LNCAP (cell line): ENCODE measurements around the gene OMA1.

Source experiments
- TF ChIP-seq, protein P1 (sequence below): fragments of 450-650 bp; IDR thresholded peaks from 2 replicates; pipeline ENCODE4 v1.5.1; 2017; ENCODE audit warnings: mild to moderate bottlenecking

OMA1 gene

DNA sequence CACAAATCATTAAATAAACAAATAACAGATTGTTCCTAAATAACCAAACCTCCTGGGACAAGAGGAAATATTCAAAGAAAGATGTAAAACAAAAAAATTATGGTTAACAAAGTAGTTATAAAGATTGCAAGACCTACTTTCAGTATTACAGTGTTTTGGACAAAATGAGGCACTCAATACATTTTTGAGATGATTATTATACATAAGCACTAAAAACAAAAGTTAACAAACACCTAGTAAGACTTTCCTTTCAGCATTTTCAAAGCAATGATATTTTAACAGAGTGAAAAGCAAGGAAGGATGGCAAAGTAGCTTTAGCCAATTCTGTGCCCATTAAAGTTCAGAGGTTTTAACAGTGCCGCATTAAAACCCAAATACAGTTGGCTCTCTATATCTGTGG, 17.2 kb downstream of the OMA1 start:
- TF ChIP-seq, protein P1, sequence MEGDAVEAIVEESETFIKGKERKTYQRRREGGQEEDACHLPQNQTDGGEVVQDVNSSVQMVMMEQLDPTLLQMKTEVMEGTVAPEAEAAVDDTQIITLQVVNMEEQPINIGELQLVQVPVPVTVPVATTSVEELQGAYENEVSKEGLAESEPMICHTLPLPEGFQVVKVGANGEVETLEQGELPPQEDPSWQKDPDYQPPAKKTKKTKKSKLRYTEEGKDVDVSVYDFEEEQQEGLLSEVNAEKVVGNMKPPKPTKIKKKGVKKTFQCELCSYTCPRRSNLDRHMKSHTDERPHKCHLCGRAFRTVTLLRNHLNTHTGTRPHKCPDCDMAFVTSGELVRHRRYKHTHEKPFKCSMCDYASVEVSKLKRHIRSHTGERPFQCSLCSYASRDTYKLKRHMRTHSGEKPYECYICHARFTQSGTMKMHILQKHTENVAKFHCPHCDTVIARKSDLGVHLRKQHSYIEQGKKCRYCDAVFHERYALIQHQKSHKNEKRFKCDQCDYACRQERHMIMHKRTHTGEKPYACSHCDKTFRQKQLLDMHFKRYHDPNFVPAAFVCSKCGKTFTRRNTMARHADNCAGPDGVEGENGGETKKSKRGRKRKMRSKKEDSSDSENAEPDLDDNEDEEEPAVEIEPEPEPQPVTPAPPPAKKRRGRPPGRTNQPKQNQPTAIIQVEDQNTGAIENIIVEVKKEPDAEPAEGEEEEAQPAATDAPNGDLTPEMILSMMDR = no peak

DNA sequence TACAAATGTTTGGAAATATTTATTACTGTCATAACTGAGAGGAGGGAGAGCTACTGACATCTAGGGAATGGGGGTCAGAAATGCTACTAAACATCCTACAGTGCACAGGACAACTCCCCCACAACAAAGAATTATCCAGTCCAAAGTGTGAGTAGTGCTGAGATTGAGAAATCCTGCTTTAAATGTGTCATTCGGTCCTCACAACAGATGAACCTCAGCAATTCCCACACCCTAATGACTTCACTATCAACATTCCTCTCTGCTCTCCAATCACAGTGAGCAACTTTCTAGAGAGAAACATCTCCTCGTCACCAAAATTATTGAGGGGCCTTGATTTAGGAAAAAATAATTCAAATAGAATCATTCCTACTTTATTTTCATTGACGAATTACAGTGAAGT, 18.0 kb downstream of the OMA1 start:
- TF ChIP-seq, protein P1 = no peak

- TF ChIP-seq, protein P1 = no peak
Observed at GRCh38 chr1:58524353-58524945, 22.1 kb downstream of the OMA1 start.

- TF ChIP-seq, protein P1 = peak; percentile 67
Observed at GRCh38 chr1:58515794-58516401, 30.6 kb downstream of the OMA1 start.

DNA sequence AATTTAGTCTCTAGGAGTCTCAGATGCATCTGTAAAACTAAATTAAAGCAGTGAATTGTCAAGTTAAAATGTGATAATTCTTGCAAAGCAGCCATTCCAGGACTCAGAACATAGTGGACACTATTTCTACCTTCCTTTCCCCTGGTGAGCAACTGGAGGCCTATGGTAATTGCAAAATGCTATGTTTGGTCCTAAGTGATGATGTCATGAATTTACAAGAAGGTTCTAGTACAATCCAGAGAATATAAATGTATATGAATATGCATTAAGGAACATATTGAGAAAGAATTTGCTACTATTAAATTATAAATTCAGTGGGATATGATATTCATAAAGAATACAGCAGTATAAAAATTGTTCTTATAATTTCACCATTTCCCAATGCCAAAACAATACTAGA, 32.6 kb downstream of the OMA1 start:
- TF ChIP-seq, protein P1 = no peak

GRCh38 chr1:58508629-58509028, 37.9 kb downstream of the OMA1 start:
- TF ChIP-seq, protein P1 = no peak

DNA sequence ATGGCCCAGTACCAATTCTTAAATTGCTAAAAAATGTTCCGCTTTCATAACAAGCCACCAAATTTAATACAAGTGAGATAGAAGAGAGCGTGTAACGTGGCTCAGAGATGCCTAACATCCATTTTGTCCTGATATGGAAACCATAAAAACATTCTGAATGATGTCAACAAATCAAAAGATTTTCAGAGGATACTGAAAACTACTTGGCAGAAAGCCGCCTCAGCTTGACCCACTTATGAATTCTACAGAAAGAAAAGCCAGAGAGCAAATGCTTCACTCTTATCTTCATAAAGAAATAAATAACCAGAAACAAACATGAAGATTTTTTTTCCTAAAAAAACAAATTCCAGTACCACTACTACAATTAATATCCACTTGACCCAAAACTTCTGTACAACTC, 41.2 kb downstream of the OMA1 start:
- TF ChIP-seq, protein P1 = no peak

DNA sequence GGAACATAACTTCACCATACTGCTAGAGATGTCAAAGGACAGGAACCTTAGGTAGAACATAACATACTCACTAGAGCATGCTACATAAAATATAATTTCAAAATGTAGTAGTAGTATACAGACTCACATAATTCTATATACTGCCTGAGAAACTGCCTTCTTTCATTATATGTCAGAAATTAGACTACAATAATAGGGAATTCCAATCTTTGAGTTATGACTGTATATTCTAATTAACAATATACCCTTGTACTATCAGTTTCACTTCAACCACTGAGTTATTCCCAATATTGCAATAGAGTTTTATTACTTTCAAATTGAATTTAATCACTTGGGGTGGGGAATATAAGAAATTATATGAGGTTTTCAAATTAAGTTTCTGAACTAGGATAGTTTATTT, 44.0 kb downstream of the OMA1 start:
- TF ChIP-seq, protein P1 = no peak
